Tibial nerve (tissue), 4 donors: ENCODE measurements around the gene CCDC185.

ENCODE experiments used
- CTCF ChIP-seq, 5 experiments: fragments of 200-600 bp in 3 of 5; fragments of 450-650 bp in 2 of 5; sonication (generic) in 3 of 5; IDR thresholded peaks; one replicate each; pipeline ENCODE4 v1.5.1; 2016 to 2019; ENCODE audit warnings: antibody characterized with exemption in 5 of 5, mild to moderate bottlenecking in 3 of 5, moderate library complexity in 2 of 5
- EP300 ChIP-seq, 2 donors: sonication (generic); formaldehyde crosslinking; IDR thresholded peaks; one replicate each; pipeline ENCODE4 v1.6.1; 2017; ENCODE audit warnings: antibody characterized with exemption in 2 of 2, mild to moderate bottlenecking in 1 of 2
- POLR2A ChIP-seq, 2 donors: fragments of 450-650 bp; IDR thresholded peaks; one replicate each; pipeline ENCODE4 v1.6.1; 2017; ENCODE audit warnings: antibody characterized with exemption in 2 of 2, mild to moderate bottlenecking in 2 of 2, moderate library complexity in 2 of 2

GRCh38 chr1:223355699-223356098, 37.5 kb upstream of the CCDC185 start:
- no peak for TF ChIP-seq POLR2A (IDR thresholded peaks at IDR 0.05)
- no peak for TF ChIP-seq EP300 (IDR thresholded peaks at IDR 0.05)
- no peak for TF ChIP-seq CTCF (IDR thresholded peaks at IDR 0.05)
